ENCODE results near the gene ZNF552.
"Not testable (repeated sequence)": the region's sequence is repeated elsewhere in the genome, so short reads cannot be mapped to it uniquely, and the experiment has no call there.

Gene ZNF552

DNA sequence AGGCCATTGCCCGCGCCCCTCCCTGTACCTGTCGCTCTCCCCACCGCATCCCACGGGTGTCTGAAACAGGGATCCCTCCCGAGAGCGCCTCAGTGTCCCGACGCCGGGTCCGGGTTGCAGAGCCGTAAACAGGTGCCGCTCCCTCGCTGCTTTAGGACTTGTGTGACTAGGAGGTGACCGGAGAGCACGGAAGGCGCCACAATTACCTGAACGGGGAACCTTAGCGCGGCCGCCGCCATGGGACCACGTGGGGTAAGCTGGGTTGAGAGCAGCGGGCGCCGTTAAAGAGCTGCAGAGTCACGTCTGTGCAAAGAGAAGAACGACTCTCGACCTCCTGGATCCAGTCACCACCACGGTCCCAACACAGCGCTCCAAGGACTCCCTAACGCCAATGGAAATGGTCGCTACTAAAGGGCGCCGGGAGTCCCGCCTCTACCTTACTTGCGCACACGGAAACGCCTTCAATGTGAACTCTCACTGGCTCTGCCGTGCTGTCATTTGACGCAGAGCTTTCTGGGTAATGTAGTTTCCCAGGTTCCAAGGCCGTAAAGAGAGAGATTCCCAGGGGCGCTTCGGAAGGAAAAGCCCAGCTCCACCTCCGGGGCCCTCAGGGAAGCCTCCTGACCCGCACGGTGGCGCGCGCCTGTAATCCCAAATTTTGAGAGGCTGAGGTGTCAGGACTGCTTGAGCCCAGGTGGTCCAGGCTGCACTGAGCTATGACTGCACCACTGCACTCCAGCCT lies at the start of gene ZNF552:
ZNF552 (minus strand) TSS at position 409 of the 742 bp plus-strand sequence; CDS start at position 239, 170 bp downstream.
- ATAC-seq, result peak; percentile 81

DNA sequence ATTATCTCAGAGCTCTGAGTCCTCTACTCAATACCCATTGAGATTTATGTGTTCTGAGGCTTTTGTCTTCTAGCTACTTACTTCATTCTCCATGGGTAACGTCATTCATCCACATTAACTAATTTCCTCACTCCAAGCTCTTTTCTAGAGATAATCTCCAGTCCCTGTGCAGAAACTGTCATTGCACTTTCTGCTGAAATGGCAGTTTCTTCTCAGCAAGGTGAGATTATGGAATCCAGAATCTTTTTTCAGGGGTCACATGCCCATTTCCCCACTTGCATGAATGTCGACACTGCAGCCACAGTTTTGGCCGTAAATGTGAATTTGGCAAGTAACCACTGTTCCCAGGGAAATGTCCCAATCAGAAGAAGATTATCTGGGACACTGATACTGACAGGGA lies 47.6 kb upstream of the ZNF552 start:
- ATAC-seq, DNase-seq: not testable (repeated sequence)

More for the DNA sequence above, at the start of gene ZNF552:
- peak; percentile 72 for DNase-seq

GRCh38 chr19:57854117-57854516 lies 39.4 kb upstream of the ZNF552 start:
- ATAC-seq, DNase-seq: not testable (repeated sequence)

DNA sequence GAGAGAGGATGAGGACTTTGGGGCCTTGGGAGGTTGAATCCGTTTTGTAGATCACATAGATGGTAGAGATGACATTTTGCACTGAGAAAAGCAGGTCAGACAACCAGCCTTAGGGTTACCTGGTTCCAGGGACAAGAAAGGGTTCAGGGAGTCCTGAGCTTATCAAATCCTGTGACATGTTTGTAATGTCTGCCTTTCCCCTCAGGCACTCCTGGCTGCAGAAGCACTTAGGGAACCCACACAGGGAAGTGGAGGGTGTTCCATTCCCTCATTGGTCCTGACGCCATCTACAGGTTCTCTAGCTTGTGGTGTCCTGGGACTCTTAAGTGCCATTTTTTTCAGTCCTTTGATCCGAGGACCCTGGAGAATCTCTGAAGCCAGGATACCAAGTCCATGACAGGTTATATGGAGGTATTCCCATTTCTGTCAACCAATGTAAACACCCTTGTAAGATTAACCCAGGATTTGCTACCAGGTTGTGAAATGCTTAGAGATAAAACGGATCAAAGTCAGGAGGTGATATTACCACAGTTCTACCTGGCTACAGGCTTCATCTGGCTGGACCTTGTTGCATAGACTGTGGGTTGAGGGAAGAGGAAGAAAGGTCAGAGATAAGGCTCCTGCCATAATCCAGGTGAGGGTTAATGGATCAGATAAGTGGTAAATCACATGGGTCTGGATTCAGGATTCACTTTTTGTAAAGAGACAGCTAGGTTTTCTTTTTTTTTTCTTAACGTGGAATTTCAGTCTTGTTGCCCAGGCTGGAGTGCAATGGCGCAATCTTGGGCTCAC lies 37.3 kb upstream of the ZNF552 start:
- not testable (repeated sequence) for DNase-seq, ATAC-seq

GRCh38 chr19:57850553-57851017 lies 35.9 kb upstream of the ZNF552 start:
- DNase-seq (peak; percentile 7), ATAC-seq (no peak)

- ATAC-seq (peak; percentile 99), DNase-seq (peak; percentile 79)
Observed at GRCh38 chr19:57849666-57850473, 35.2 kb upstream of the ZNF552 start, which contains the start of gene ZNF587. TSS of gene ZNF587 (plus strand) at chr19:57849859. CDS start at chr19:57850039, 180 bp downstream.

GRCh38 chr19:57849162-57849665 lies 34.5 kb upstream of the ZNF552 start:
- not testable (repeated sequence) for DNase-seq
- ATAC-seq, result peak; percentile 37

GRCh38 chr19:57847164-57847563 lies 32.5 kb upstream of the ZNF552 start:
- not testable (repeated sequence) for ATAC-seq, DNase-seq

- DNase-seq (no peak), ATAC-seq (no peak)
Observed at GRCh38 chr19:57841122-57841763, 26.5 kb upstream of the ZNF552 start.

DNA sequence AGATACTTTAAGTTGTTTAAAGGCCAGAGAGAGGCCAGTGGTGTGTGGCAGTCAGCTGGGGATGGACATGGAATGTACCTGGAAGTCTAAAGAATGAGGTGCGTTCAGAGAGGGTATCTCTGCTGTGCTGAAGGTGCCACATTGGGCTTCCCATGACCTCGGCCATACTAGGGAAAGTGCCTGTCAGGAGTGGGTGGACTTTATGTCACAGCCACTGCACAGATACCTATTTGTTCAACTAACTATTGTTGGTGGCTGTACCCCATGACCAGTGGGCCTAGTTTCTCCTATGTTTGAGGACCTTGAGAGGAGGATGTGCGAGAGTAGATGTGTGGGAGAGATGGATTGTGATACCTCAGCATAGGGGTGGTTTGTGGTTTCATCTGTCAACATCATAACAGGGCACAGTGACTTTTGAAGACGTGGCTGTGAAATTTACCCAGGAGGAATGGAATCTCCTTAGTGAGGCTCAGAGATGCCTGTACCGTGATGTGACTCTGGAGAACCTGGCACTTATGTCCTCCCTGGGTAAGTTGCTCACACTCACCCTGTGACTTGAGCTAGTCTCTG lies 24.0 kb upstream of the ZNF552 start:
- not testable (repeated sequence) for DNase-seq
- peak; percentile 66 for ATAC-seq

DNA sequence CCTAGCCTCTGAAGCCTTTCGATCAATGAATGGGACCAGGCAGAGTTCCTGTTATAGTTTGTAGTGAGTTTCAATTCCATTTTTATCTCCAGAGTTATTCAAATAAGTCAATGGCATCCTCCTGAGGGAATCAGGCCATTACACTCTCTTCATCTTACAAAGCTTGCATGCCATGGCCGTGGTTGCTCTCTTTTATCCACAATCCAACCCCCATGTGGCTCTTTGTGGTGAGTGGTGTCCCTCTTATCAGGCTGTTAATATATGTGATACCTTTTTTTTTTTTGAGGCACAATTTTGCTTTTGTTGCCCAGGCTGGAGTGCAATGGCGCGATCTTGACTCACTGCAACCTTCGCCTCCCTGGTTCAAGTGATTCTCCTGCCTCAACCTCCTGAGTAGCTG lies 22.3 kb upstream of the ZNF552 start:
- not testable (repeated sequence) for ATAC-seq, DNase-seq

GRCh38 chr19:57830071-57830602 lies 15.4 kb upstream of the ZNF552 start, which contains the start of gene ZNF587B:
TSS of gene ZNF587B (plus strand) at chr19:57830299. CDS start at chr19:57830529, 230 bp downstream.
- no peak for ATAC-seq
- DNase-seq, result peak; percentile 41

GRCh38 chr19:57829316-57829715 lies 14.6 kb upstream of the ZNF552 start:
- no peak for ATAC-seq

GRCh38 chr19:57825511-57825910 lies 10.8 kb upstream of the ZNF552 start:
- DNase-seq, result no peak
- no peak for ATAC-seq

More at GRCh38 chr19:57829316-57829715, 14.6 kb upstream of the ZNF552 start:
- DNase-seq, result no peak

- ATAC-seq, result not testable (repeated sequence)
Observed at GRCh38 chr19:57823608-57824007, 8.9 kb upstream of the ZNF552 start.

GRCh38 chr19:57823155-57823554 lies 8.4 kb upstream of the ZNF552 start:
- ATAC-seq, DNase-seq: not testable (repeated sequence)

More at GRCh38 chr19:57823608-57824007, 8.9 kb upstream of the ZNF552 start:
- DNase-seq, result not testable (repeated sequence)

- DNase-seq, ATAC-seq: not testable (repeated sequence)
Observed at GRCh38 chr19:57821501-57821900, 6.8 kb upstream of the ZNF552 start.

- ATAC-seq, DNase-seq: not testable (repeated sequence)
Observed at GRCh38 chr19:57821095-57821494, 6.4 kb upstream of the ZNF552 start.

- ATAC-seq, result no peak
- DNase-seq, result no peak
Observed at GRCh38 chr19:57820599-57820998, 5.9 kb upstream of the ZNF552 start.
